ENCODE data around the gene DGKB.
A peak's percentile ranks its signal among the peaks of the same experiment; 100 is the strongest.

The DGKB gene

GRCh38 chr7:14766747-14767146 is 135.8 kb downstream of the DGKB start:
- H3K27ac ChIP-seq = no peak overlapping the region
- no peak for DNase-seq (ENCODE audit: low read depth, low spot score)

- no peak for DNase-seq (ENCODE audit: low read depth, low spot score)
- H3K27ac ChIP-seq = no peak overlapping the region
These were observed 136.8 kb downstream of the DGKB start for GRCh38 chr7:14765731-14766130.

- DNase-seq (ENCODE audit: low read depth, low spot score) = no peak
- no peak overlapping the region for H3K27ac ChIP-seq
These were observed 140.0 kb downstream of the DGKB start for GRCh38 chr7:14762561-14762960.

- DNase-seq (ENCODE audit: low read depth, low spot score) = peak; percentile 48
- peak overlapping the region; percentile 50 for H3K27ac ChIP-seq
These were observed 140.8 kb downstream of the DGKB start for GRCh38 chr7:14761510-14762296.

GRCh38 chr7:14760730-14761478 is 141.6 kb downstream of the DGKB start:
- DNase-seq (ENCODE audit: low read depth, low spot score) = no peak
- H3K27ac ChIP-seq = peak overlapping the region; percentile 50

GRCh38 chr7:14759785-14760184 is 142.8 kb downstream of the DGKB start:
- no peak overlapping the region for H3K27ac ChIP-seq
- DNase-seq (ENCODE audit: low read depth, low spot score) = no peak

DNA sequence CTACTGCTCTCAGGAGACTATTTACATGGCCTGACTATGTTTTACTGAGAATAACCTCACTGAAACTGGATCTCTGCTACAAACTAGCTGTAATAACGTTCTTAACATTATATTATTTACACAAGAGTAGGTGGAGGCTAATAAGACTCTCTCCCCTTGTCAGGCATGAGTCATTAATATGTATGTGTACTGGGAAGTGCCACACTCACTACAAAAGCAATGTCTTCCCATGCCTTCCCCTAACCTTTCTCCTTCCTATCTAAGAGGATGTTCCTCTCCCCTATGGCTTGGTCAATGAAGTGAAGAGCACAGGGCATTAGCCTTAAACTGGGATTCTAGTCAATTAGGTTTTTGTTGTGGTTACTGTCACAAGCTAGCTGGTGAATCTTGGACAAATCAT is 147.9 kb downstream of the DGKB start:
- peak; percentile 31 for DNase-seq (ENCODE audit: low read depth, low spot score)
- H3K27ac ChIP-seq = no peak overlapping the region

DNA sequence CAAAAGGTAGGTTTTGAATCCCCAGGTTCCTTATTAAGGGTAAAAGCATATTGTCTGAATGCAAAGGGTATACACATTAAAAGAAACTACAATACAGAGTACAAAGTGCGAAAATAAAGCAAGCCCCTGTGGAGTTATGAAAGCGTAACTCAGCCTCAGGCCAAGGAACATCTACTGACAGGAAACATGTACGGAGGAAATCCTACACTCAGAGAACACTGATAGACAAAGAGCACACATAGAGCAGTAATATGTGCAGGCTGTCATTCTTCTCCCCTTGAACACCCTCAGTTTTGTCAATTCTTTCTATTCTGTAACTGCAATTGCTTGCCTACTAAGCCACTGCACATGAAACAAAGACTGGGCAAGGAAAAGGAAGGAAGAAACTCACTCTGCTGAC is 150.2 kb downstream of the DGKB start:
- H3K27ac ChIP-seq = no peak overlapping the region
- DNase-seq (ENCODE audit: low read depth, low spot score) = no peak

DNA sequence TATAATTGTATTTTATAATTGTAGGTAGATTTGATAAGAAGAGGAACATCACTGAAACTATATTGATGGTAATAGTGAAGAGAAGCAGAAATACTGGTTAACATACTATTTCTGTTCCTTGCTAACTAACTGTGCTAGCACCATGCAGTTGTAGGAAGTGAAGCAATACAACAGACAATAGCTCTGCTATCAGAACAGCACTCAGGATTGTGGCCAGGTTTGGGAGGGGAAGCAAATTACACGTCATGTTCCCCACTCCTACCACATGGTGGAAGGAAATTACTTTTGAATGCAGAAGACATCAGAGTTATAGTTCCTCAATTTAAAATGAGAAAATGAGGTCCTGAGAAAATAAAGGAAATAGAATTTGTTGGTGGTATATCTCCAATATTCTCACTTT is 151.1 kb downstream of the DGKB start:
- H3K27ac ChIP-seq = no peak overlapping the region
- DNase-seq (ENCODE audit: low read depth, low spot score) = no peak

GRCh38 chr7:14748461-14748860 is 154.1 kb downstream of the DGKB start:
- peak; percentile 26 for DNase-seq (ENCODE audit: low read depth, low spot score)
- H3K27ac ChIP-seq = peak overlapping the region; percentile 41

DNA sequence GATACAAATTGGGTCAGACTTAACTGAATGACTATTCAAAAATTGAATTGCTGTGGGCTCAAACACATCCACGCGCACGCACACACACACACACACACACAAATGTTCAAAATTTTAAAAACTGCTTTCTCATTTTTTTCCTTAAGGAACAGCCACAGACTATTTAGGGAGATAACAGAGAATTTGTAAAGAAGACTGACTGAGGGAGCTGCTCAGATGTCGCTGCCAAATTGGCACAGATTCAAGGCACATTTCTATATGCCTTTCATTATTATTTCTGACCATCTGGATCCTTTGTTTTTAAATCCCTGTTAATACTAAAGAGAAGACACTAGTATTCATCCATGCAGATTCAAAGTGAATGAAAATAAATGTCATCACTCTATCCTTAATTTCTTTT is 154.8 kb downstream of the DGKB start:
- no peak for DNase-seq (ENCODE audit: low read depth, low spot score)

DNA sequence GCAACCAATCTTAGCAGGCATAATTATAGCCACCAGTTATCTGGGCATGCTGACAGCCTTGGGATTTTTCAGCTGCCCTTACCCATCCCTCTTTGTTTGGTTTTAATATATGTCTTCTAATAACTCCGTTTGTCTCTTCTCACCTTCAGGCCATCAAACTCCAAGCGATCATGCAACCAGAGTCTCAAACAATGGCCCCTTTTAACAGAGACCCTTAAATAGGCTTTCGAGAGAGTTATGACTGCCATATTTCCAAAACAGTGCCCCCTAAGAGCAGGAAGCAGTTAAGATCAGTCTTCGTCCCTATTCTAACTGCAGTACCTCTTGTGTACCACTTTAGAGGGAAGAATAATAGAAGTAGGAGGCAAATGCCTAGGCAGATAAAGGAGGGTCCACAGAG is 157.5 kb downstream of the DGKB start:
- no peak for DNase-seq (ENCODE audit: low read depth, low spot score)
- no peak overlapping the region for H3K27ac ChIP-seq

More for the DNA sequence above, 154.8 kb downstream of the DGKB start:
- H3K27ac ChIP-seq = peak overlapping the region; percentile 41

DNA sequence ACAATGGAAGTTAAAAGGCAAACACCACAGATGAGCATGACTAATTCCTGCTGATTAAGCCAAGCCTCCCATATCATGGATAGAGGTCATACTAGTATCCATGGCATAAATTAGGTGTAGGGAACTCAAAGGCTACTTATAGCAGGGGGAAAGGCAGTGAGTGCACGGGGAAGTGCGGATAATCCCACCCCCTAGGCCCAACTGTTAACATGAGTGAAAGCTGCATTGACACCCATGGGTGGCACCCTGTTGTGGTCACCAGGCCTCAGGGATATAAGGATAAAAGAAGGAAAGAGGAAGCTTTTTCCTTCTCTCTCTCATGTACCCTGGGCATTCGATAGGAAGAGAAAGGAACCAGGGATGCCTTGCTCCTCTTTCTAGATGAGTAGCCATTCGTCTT is 161.9 kb downstream of the DGKB start:
- no peak overlapping the region for H3K27ac ChIP-seq
- no peak for DNase-seq (ENCODE audit: low read depth, low spot score)

DNA sequence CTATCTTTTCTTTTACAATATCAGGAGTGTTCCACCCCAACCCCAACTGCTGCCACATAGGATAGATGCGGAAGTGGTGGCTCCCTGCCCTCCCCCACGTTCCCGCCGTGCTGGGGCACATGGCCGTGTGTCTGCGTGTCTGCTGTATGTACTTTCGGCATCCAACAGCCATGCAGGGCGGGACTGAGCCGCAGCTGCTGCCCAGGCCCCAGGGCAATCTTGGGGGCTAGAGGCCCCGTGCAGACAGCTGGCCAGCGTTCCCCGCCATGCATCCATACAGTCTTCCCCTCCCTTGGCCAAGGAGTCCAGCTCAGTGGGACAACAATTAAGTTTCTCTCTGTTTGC is 162.7 kb downstream of the DGKB start:
- no peak for DNase-seq (ENCODE audit: low read depth, low spot score)
- H3K27ac ChIP-seq = no peak overlapping the region

- no peak overlapping the region for H3K27ac ChIP-seq
These were observed 163.2 kb downstream of the DGKB start for GRCh38 chr7:14739168-14739840.

DNA sequence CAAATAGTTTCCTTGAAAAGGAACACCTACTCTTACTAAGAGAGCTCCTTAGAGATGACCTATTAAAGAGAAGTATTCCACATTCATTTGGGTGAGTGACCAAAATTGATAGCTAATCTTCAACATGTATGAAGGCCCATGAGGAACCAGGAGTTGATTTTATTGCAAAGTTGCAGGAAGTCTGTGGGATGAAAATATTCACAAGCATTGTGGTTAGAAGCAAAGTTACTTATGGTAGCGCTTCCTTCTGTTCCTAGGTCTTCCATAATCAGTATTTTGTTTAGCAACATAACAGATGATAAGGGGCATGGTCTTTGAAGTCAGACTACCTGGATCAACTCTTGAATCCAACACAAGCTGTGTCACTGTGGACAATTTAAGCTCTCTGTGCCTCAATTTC is 164.5 kb downstream of the DGKB start:
- DNase-seq (ENCODE audit: low read depth, low spot score) = no peak
- H3K27ac ChIP-seq = no peak overlapping the region

More at GRCh38 chr7:14739168-14739840, 163.2 kb downstream of the DGKB start:
- DNase-seq (ENCODE audit: low read depth, low spot score) = no peak

DNA sequence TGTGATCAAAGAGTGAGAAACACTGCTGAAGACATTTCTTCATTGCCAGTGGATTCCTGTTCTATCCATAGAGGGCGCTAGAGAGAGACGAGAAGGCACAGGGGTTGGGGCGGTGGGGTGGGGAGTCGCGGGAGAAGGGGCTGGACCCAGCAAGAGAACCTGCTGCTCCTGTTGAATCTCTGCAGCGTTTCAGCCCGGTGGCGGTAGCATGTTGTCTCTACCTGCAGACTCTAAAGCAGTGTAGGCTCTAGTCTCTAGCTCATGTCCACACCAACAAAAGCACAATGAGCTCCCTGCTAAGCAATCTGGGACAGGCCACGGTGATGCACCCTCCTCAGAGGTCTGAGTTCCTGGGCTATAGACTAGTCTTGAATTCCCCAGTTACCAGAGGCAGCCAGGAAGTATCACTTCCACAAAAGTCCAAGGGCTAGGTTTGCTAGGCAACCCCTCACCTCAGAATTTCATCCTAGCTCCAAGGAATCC is 167.7 kb downstream of the DGKB start:
- no peak overlapping the region for H3K27ac ChIP-seq
- DNase-seq (ENCODE audit: low read depth, low spot score) = no peak

DNA sequence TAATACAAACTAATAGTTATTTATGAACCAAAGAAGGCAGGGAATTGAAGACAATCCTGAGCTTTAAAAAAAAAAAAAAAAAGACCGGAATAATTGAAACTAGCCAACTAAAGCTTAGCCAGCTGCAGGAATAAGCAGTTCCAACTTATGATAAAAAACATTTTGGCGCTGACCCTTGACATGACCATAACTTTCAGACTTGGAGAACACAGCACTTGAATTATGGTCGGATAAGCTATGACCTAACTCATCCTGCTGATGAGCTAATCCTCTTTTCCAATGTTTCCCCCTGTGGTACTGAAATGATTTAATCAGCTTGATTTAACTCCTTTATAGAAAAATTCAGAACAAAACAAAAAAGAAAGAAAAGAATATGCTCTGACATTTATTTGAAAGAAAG is 181.8 kb downstream of the DGKB start:
- no peak overlapping the region for H3K27ac ChIP-seq
- no peak for DNase-seq (ENCODE audit: low read depth, low spot score)

DNA sequence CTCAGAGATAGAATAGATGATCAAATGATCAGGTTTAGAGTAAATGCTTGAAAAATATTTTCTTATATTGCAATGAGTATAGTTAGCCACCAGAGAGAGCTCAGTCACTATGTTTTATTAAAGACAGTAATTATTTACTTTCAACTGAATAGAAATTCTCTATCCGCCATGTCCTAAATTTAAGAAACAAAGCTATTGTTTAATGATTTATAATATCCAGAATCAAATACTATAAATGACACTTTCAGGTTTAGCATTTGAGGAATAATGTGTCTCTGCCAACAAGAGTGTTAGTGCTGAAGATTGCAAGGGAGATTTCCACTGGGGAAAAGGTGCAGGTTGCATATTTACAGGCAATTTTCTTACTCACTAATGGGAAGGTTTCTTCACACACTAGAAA is 184.7 kb downstream of the DGKB start:
- no peak overlapping the region for H3K27ac ChIP-seq
- no peak for DNase-seq (ENCODE audit: low read depth, low spot score)

GRCh38 chr7:14717169-14717568 is 185.4 kb downstream of the DGKB start:
- no peak overlapping the region for H3K27ac ChIP-seq

GRCh38 chr7:14714161-14714728 is 188.3 kb downstream of the DGKB start:
- peak overlapping the region; percentile 1 for H3K27ac ChIP-seq
- no peak for DNase-seq (ENCODE audit: low read depth, low spot score)

More at GRCh38 chr7:14717169-14717568, 185.4 kb downstream of the DGKB start:
- DNase-seq (ENCODE audit: low read depth, low spot score) = no peak

All from epithelial cell of prostate (primary cell).